Neuronal stem cell (in vitro differentiated cells): ENCODE results near the gene SCFD2.

Experiments
- DNase-seq: peaks from one replicate; pipeline ENCODE4 v3.0.0-alpha.2; 2013; ENCODE audit warnings: low spot score
- H2AFZ ChIP-seq: one replicate; pipeline ENCODE4 v1.6.1; 2013; ENCODE audit warnings: mild to moderate bottlenecking, low read length, inconsistent platforms
- H2AK5ac ChIP-seq: 2 replicates; pipeline ENCODE4 v1.6.1; 2013; ENCODE audit warnings: low read depth, mild to moderate bottlenecking, inconsistent platforms, low read length, moderate library complexity, mixed read lengths
- H2BK120ac ChIP-seq: 2 replicates; pipeline ENCODE4 v1.6.1; 2013; ENCODE audit warnings: low read depth, mild to moderate bottlenecking, inconsistent platforms, low read length, moderate library complexity, mixed read lengths
- H2BK12ac ChIP-seq: one replicate; pipeline ENCODE4 v1.6.1; 2013; ENCODE audit warnings: low read length, inconsistent platforms
- H2BK15ac ChIP-seq: 2 replicates; pipeline ENCODE4 v1.6.1; 2013; ENCODE audit warnings: mild to moderate bottlenecking, low read length, inconsistent platforms, mixed read lengths
- H2BK5ac ChIP-seq: one replicate; pipeline ENCODE4 v1.6.1; 2013; ENCODE audit warnings: inconsistent platforms, mild to moderate bottlenecking, low read length, moderate library complexity
- H3K14ac ChIP-seq: one replicate; pipeline ENCODE4 v1.6.1; 2013; ENCODE audit warnings: low read length, inconsistent platforms
- H3K18ac ChIP-seq: 2 replicates; pipeline ENCODE4 v1.6.1; 2013; ENCODE audit warnings: low read length, inconsistent platforms
- H3K23ac ChIP-seq: 2 replicates; pipeline ENCODE4 v1.6.1; 2013; ENCODE audit warnings: low read depth, mild to moderate bottlenecking, mixed read lengths, low read length, inconsistent platforms; ENCODE audit not compliant: poor library complexity
- H3K27ac ChIP-seq: replicated peaks from 3 replicates; pipeline ENCODE4 v1.5.1; 2013; ENCODE audit warnings: low read length, inconsistent platforms
- H3K27me3 ChIP-seq, 3 experiments: 2 replicates each; pipeline ENCODE4 v1.6.1; 2013; ENCODE audit warnings: low read length in 3 of 3, mild to moderate bottlenecking in 2 of 3, inconsistent platforms in 1 of 3, low read depth in 1 of 3, mixed read lengths in 1 of 3, moderate library complexity in 1 of 3; ENCODE audit not compliant: control insufficient read depth in 3 of 3, insufficient read depth in 3 of 3
- H3K36me3 ChIP-seq, 2 donors: replicated peaks in 1 of 2; 2 replicates each; pipeline ENCODE4 v1.6.1; 2013; ENCODE audit warnings: low read length in 2 of 2; ENCODE audit not compliant: control insufficient read depth in 2 of 2, insufficient read depth in 2 of 2
- H3K4ac ChIP-seq: 2 replicates; pipeline ENCODE4 v1.6.1; 2013; ENCODE audit warnings: inconsistent platforms, mild to moderate bottlenecking, low read length, moderate library complexity
- H3K4me1 ChIP-seq, 2 donors: 1 replicate in 1 of 2; 2 replicates in 1 of 2; pipeline ENCODE4 v1.6.1; 2013; ENCODE audit warnings: low read length in 2 of 2, low read depth in 1 of 2; ENCODE audit not compliant: control insufficient read depth in 2 of 2, insufficient read depth in 1 of 2
- H3K4me2 ChIP-seq: one replicate; pipeline ENCODE4 v1.6.1; 2013; ENCODE audit warnings: mild to moderate bottlenecking, low read length, inconsistent platforms; ENCODE audit not compliant: insufficient read depth, poor library complexity, severe bottlenecking
- H3K4me3 ChIP-seq, 2 donors: 2 replicates each; pipeline ENCODE4 v1.5.1; 2013; ENCODE audit warnings: low read length in 2 of 2, mild to moderate bottlenecking in 2 of 2, inconsistent platforms in 1 of 2, moderate library complexity in 1 of 2
- H3K79me1 ChIP-seq: one replicate; pipeline ENCODE4 v1.6.1; 2013; ENCODE audit warnings: low read depth, mild to moderate bottlenecking, inconsistent platforms, low read length, moderate library complexity
- H3K9ac ChIP-seq: one replicate; pipeline ENCODE4 v1.6.1; 2013; ENCODE audit warnings: mild to moderate bottlenecking, low read depth, low read length, inconsistent platforms; ENCODE audit not compliant: poor library complexity
- H3K9me3 ChIP-seq, 2 donors: replicated peaks in 1 of 2; 2 replicates each; pipeline versions ENCODE3 to v1.6.1; 2013; ENCODE audit warnings: low read length in 2 of 2, mild to moderate bottlenecking in 2 of 2, inconsistent platforms in 1 of 2, low read depth in 1 of 2, mixed read lengths in 1 of 2, moderate library complexity in 1 of 2; ENCODE audit not compliant: control insufficient read depth in 2 of 2, insufficient read depth in 1 of 2
- H4K8ac ChIP-seq: one replicate; pipeline ENCODE4 v1.6.1; 2013; ENCODE audit warnings: low read depth, mild to moderate bottlenecking, inconsistent platforms, low read length, moderate library complexity
- H4K91ac ChIP-seq: one replicate; pipeline ENCODE4 v1.6.1; 2013; ENCODE audit warnings: low read length, low read depth, mild to moderate bottlenecking, inconsistent platforms; ENCODE audit not compliant: poor library complexity
- WGBS, 2 donors: extraction: QIAGEN DNeasy Blood & Tissue Kit; methylation state at CpG; one replicate each; pipeline ENCODE4 v1.1.7; 2013; ENCODE audit warnings: missing lambda C conversion rate in 2 of 2, mixed read lengths in 1 of 2; ENCODE audit not compliant: insufficient read length in 2 of 2, insufficient replicate concordance in 1 of 2; ENCODE audit errors: extremely low coverage in 2 of 2; 5-methylcytosine and 5-hydroxymethylcytosine counted together

SCFD2 gene

DNA sequence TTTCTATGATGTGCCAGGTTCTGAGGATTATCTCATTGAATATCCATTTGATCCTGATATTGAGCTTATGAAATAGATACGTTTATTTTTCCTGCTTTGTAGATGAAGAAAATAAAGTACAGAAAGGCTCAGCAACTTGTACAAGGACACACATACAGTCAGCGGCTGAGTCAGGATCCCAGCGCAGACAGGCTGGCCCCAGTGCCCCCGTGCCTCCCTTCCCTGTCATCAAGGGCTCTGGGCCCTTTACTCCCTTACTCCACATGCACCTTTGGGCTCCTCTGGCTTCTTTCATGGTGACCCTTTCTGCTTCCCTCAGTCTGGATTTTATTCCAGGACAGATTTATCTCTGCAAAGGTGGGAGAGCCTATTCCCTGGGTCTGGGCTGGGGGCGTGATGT lies 490.9 kb downstream of the SCFD2 start:
- Histone ChIP-seq H3K9ac (no peak overlapping the region), H2BK120ac (no peak overlapping the region), H2BK12ac (no peak overlapping the region), H2AK5ac (no peak overlapping the region), H3K27ac (no peak overlapping the region), H2BK15ac (no peak overlapping the region), H3K79me1 (no peaks in the 10 kb centered on the region), H2AFZ (no peak overlapping the region), H4K8ac (no peak overlapping the region), H3K4ac (no peak overlapping the region), H3K4me2 (no peak overlapping the region), H3K36me3 (no peaks in the 10 kb centered on the region), H3K23ac (no peak overlapping the region), H3K18ac (no peak overlapping the region), H3K14ac (no peak overlapping the region), H3K4me3 (no peak overlapping the region), H2BK5ac (no peak overlapping the region), H4K91ac (no peak overlapping the region), H3K27me3 (no peaks in the 10 kb centered on the region), H3K4me1 (peaks cover 7 to 18% of the 10 kb centered on the region in 2 donors), H3K9me3 (no peaks in the 10 kb centered on the region)
- no CpG with 5 or more reads among the region's 5 CpGs for WGBS, 2 donors
- DNase-seq, result no peak

DNA sequence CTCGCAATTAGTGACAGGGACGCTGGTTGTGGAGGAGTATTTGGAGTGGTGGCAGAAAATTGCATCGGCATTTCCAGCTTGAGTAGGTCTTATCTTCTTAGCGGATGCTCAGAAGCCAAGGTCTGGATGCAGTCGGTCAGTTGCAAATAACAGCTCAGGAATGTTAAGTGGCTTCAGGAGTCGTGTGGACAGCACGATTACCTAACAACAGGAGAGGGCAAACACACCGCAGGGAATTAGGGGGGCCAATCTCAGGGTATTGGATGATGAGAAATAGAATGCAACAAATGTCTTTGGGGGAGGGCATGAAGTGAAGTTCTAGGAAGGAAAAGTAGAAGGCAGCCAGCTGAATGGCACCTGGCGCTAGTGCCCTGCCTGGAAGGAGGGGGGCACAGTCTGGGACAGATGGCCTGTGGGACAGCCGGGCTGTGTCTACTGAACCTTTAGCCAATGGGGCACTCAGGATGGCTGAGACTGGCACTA lies 492.0 kb downstream of the SCFD2 start:
- H4K8ac ChIP-seq, result no peak overlapping the region
- no peak overlapping the region for H3K4ac ChIP-seq
- H4K91ac ChIP-seq, result no peak overlapping the region
- H3K18ac ChIP-seq, result no peak overlapping the region
- H3K79me1 ChIP-seq, result no peaks in the 10 kb centered on the region
- H3K9ac ChIP-seq, result no peak overlapping the region
- no peak overlapping the region for H2BK12ac ChIP-seq
- H3K27ac ChIP-seq, result no peak overlapping the region
- no peaks in the 10 kb centered on the region for H3K9me3 ChIP-seq
- H3K36me3 ChIP-seq, result no peaks in the 10 kb centered on the region
- H3K4me3 ChIP-seq, result no peak overlapping the region
- peaks cover 7 to 20% of the 10 kb centered on the region in 2 donors for H3K4me1 ChIP-seq
- H2BK15ac ChIP-seq, result no peak overlapping the region
- no peak overlapping the region for H3K4me2 ChIP-seq
- no peaks in the 10 kb centered on the region for H3K27me3 ChIP-seq
- no peak overlapping the region for H2BK120ac ChIP-seq
- DNase-seq, result no peak
- H2AFZ ChIP-seq, result no peak overlapping the region
- no CpG with 5 or more reads among the region's 10 CpGs for WGBS, 2 donors
- H3K23ac ChIP-seq, result no peak overlapping the region
- no peak overlapping the region for H3K14ac ChIP-seq
- H2AK5ac ChIP-seq, result no peak overlapping the region
- no peak overlapping the region for H2BK5ac ChIP-seq

DNA sequence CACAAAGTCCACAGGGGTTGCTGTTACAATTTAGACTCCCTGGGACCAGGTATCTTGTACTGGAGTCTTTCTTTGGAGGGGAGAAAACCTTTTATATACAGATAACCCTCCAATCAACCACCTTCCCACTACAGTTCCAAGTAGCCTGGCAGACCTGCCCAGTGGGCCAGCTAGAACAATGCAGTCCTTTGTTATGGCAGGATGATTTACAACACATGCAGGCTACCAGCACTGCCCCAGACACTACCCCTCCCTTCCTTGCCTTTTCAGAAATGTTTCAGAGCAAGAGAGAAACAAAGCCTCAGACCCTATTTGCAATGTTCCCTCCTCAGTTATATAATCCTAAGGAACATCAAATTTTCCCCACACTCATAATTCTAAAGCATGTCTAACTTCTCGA lies 492.7 kb downstream of the SCFD2 start:
- H4K8ac ChIP-seq, result no peak overlapping the region
- no peak overlapping the region for H2AFZ ChIP-seq
- H3K4me3 ChIP-seq, result no peak overlapping the region
- no peak overlapping the region for H3K18ac ChIP-seq
- no peak overlapping the region for H3K4ac ChIP-seq
- H2BK15ac ChIP-seq, result no peak overlapping the region
- H3K14ac ChIP-seq, result no peak overlapping the region
- H2BK5ac ChIP-seq, result no peak overlapping the region
- no CpG with 5 or more reads among the region's 1 CpG for WGBS, 2 donors
- no peak overlapping the region for H2BK120ac ChIP-seq
- H3K9me3 ChIP-seq, result no peaks in the 10 kb centered on the region
- no peak overlapping the region for H3K9ac ChIP-seq
- H2AK5ac ChIP-seq, result no peak overlapping the region
- H3K23ac ChIP-seq, result no peak overlapping the region
- H4K91ac ChIP-seq, result no peak overlapping the region
- no peak for DNase-seq
- H3K27ac ChIP-seq, result no peak overlapping the region
- no peak overlapping the region for H2BK12ac ChIP-seq
- H3K4me2 ChIP-seq, result no peak overlapping the region
- H3K79me1 ChIP-seq, result no peaks in the 10 kb centered on the region
- H3K27me3 ChIP-seq, result no peaks in the 10 kb centered on the region
- H3K36me3 ChIP-seq, result no peaks in the 10 kb centered on the region
- peaks cover 7 to 19% of the 10 kb centered on the region in 2 donors for H3K4me1 ChIP-seq

DNA sequence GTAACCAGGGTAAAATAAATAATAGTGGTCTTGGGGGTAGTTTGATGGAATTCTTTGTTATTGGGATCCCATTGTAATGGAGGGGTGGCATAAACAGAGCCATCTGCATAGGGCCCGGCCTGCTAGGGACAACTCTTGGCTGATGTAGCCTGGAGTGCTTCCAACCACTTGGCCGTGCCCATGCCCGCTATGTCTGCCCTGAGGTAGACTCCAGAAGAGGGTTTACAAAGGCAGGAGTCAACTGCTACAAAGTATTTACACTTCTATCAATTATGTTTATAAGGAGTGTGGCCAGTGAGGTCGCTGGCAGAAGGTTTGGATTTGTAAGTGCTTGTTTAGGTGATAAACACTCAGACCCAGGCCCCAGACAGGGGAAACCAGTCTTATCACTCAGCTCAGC lies 495.6 kb downstream of the SCFD2 start:
- no peak overlapping the region for H2BK15ac ChIP-seq
- H3K79me1 ChIP-seq, result no peaks in the 10 kb centered on the region
- H3K14ac ChIP-seq, result no peak overlapping the region
- no peak overlapping the region for H4K91ac ChIP-seq
- no peak overlapping the region for H3K4me3 ChIP-seq
- H3K4me2 ChIP-seq, result no peak overlapping the region
- DNase-seq, result no peak
- WGBS, 2 donors, result no CpG with 5 or more reads among the region's 4 CpGs
- peaks cover 0 to 4% of the 10 kb centered on the region in 2 donors for H3K9me3 ChIP-seq
- no peak overlapping the region for H2BK5ac ChIP-seq
- no peak overlapping the region for H3K27ac ChIP-seq
- H2AK5ac ChIP-seq, result no peak overlapping the region
- H2BK12ac ChIP-seq, result no peak overlapping the region
- no peak overlapping the region for H3K23ac ChIP-seq
- no peak overlapping the region for H3K18ac ChIP-seq
- peaks cover 8 to 23% of the 10 kb centered on the region in 2 donors for H3K36me3 ChIP-seq
- no peak overlapping the region for H3K9ac ChIP-seq
- no peak overlapping the region for H2AFZ ChIP-seq
- no peak overlapping the region for H4K8ac ChIP-seq
- H3K27me3 ChIP-seq, result no peaks in the 10 kb centered on the region
- H2BK120ac ChIP-seq, result no peak overlapping the region
- H3K4me1 ChIP-seq, result peaks cover 9 to 13% of the 10 kb centered on the region in 2 donors
- H3K4ac ChIP-seq, result no peak overlapping the region
